ENCODE results near the gene ANAPC7.
"Not testable (repeated sequence)": the region's sequence is repeated elsewhere in the genome, so short reads cannot be mapped to it uniquely, and the experiment has no call there.

The ANAPC7 gene

GRCh38 chr12:110343114-110343513, 60.4 kb downstream of the ANAPC7 start:
- no peak for ATAC-seq
- TF ChIP-seq TCF4 (CRISPR knock-in tag; IDR thresholded peaks at IDR 0.05; ENCODE audit: borderline replicate concordance) = no peak
- TF ChIP-seq SNAI2 (CRISPR knock-in tag; IDR thresholded peaks at IDR 0.05) = no peak
- TF ChIP-seq ZNF8 (CRISPR knock-in tag; IDR thresholded peaks at IDR 0.05) = no peak
- TF ChIP-seq ESRRG (CRISPR knock-in tag; IDR thresholded peaks at IDR 0.05) = no peak
- TF ChIP-seq ZC3H10 (CRISPR knock-in tag; IDR thresholded peaks at IDR 0.05) = no peak
- no peak for TF ChIP-seq ARNTL (CRISPR knock-in tag; IDR thresholded peaks at IDR 0.05; ENCODE audit: borderline replicate concordance, low read depth)
- TF ChIP-seq PPARA (CRISPR knock-in tag; IDR thresholded peaks at IDR 0.05; ENCODE audit: borderline replicate concordance) = no peak
- TF ChIP-seq, protein P1, sequence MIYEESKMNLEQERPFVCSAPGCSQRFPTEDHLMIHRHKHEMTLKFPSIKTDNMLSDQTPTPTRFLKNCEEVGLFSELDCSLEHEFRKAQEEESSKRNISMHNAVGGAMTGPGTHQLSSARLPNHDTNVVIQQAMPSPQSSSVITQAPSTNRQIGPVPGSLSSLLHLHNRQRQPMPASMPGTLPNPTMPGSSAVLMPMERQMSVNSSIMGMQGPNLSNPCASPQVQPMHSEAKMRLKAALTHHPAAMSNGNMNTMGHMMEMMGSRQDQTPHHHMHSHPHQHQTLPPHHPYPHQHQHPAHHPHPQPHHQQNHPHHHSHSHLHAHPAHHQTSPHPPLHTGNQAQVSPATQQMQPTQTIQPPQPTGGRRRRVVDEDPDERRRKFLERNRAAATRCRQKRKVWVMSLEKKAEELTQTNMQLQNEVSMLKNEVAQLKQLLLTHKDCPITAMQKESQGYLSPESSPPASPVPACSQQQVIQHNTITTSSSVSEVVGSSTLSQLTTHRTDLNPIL (CRISPR knock-in tag; IDR thresholded peaks at IDR 0.05; ENCODE audit: low read depth) = no peak
- TF ChIP-seq ZNF565 (CRISPR knock-in tag; conservative IDR thresholded peaks at IDR 0.05; ENCODE audit: low read depth) = no peak
- TF ChIP-seq CSDC2 (CRISPR knock-in tag; IDR thresholded peaks at IDR 0.05) = no peak

- ATAC-seq = no peak
- TF ChIP-seq TCF4 (CRISPR knock-in tag; IDR thresholded peaks at IDR 0.05; ENCODE audit: borderline replicate concordance) = no peak
- TF ChIP-seq CSDC2 (CRISPR knock-in tag; IDR thresholded peaks at IDR 0.05) = no peak
- no peak for TF ChIP-seq ZNF70 (CRISPR knock-in tag; IDR thresholded peaks at IDR 0.05)
- no peak for TF ChIP-seq BACH2 (CRISPR knock-in tag; IDR thresholded peaks at IDR 0.05; ENCODE audit: borderline replicate concordance)
- TF ChIP-seq, protein P1 (CRISPR knock-in tag; IDR thresholded peaks at IDR 0.05; ENCODE audit: low read depth) = no peak
Measured at GRCh38 chr12:110342157-110342556, 61.4 kb downstream of the ANAPC7 start.

DNA sequence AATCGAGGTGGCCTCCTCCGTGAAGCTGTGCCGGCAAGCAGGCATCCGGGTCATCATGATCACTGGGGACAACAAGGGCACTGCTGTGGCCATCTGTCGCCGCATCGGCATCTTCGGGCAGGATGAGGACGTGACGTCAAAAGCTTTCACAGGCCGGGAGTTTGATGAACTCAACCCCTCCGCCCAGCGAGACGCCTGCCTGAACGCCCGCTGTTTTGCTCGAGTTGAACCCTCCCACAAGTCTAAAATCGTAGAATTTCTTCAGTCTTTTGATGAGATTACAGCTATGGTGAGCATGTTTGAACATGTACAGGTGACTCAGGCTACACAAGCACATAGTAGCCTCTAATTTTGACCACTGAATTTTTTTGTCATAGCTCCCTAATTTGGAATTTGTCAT, 62.8 kb downstream of the ANAPC7 start:
- TF ChIP-seq ARNTL (CRISPR knock-in tag; IDR thresholded peaks at IDR 0.05; ENCODE audit: borderline replicate concordance, low read depth) = no peak
- TF ChIP-seq, protein P2, sequence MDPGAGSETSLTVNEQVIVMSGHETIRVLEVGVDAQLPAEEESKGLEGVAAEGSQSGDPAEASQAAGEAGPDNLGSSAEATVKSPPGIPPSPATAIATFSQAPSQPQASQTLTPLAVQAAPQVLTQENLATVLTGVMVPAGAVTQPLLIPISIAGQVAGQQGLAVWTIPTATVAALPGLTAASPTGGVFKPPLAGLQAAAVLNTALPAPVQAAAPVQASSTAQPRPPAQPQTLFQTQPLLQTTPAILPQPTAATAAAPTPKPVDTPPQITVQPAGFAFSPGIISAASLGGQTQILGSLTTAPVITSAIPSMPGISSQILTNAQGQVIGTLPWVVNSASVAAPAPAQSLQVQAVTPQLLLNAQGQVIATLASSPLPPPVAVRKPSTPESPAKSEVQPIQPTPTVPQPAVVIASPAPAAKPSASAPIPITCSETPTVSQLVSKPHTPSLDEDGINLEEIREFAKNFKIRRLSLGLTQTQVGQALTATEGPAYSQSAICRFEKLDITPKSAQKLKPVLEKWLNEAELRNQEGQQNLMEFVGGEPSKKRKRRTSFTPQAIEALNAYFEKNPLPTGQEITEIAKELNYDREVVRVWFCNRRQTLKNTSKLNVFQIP (CRISPR knock-in tag; IDR thresholded peaks at IDR 0.05; ENCODE audit: borderline replicate concordance, low read depth) = no peak
- no peak for TF ChIP-seq ZC3H10 (CRISPR knock-in tag; IDR thresholded peaks at IDR 0.05)
- no peak for TF ChIP-seq OSR1 (CRISPR knock-in tag; IDR thresholded peaks at IDR 0.05)
- no peak for ATAC-seq

GRCh38 chr12:110340261-110340660, 63.2 kb downstream of the ANAPC7 start:
- not testable (repeated sequence) for ATAC-seq

DNA sequence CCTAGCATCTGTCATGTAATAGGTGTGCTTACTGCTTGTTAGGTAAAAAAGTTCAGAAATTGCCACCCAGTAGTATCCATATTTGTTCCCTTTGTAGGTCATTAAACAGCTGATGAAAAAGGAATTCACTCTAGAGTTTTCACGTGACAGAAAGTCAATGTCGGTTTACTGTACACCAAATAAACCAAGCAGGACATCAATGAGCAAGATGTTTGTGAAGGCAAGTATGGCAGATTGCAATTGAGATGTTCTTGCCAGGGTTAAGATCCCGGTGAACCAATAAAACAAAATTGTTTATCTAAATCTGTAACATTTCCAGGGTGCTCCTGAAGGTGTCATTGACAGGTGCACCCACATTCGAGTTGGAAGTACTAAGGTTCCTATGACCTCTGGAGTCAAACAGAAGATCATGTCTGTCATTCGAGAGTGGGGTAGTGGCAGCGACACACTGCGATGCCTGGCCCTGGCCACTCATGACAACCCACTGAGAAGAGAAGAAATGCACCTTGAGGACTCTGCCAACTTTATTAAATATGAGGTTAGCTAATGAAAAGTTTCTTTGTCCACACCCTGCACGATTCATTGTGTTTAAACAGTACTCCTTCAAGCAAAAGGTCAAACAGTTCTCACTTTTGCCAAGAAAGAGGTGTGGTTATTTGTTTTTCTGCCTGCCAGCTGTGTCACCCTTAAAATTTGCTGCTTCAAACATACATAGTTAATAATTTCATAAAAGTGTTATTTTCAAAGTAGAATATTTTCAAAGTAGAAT, 64.1 kb downstream of the ANAPC7 start:
- TF ChIP-seq ISL1 (CRISPR knock-in tag; IDR thresholded peaks at IDR 0.05) = no peak
- TF ChIP-seq ZNF8 (CRISPR knock-in tag; IDR thresholded peaks at IDR 0.05) = no peak
- no peak for TF ChIP-seq BACH2 (CRISPR knock-in tag; IDR thresholded peaks at IDR 0.05; ENCODE audit: borderline replicate concordance)
- no peak for TF ChIP-seq CSDC2 (CRISPR knock-in tag; IDR thresholded peaks at IDR 0.05)
- TF ChIP-seq ZNF70 (CRISPR knock-in tag; IDR thresholded peaks at IDR 0.05) = no peak
- no peak for ATAC-seq

GRCh38 chr12:110338754-110339153, 64.8 kb downstream of the ANAPC7 start:
- peak; percentile 43; the same call in 2 of the 3 replicates for ATAC-seq
- TF ChIP-seq ZFP3 (CRISPR knock-in tag; IDR thresholded peaks at IDR 0.05) = no peak
- TF ChIP-seq ZFP30 (CRISPR knock-in tag; IDR thresholded peaks at IDR 0.05) = no peak
- TF ChIP-seq, protein P2 (CRISPR knock-in tag; IDR thresholded peaks at IDR 0.05; ENCODE audit: borderline replicate concordance, low read depth) = no peak
- TF ChIP-seq ZNF565 (CRISPR knock-in tag; conservative IDR thresholded peaks at IDR 0.05; ENCODE audit: low read depth) = no peak
- no peak for TF ChIP-seq ZNF8 (CRISPR knock-in tag; IDR thresholded peaks at IDR 0.05)
- no peak for TF ChIP-seq TCF4 (CRISPR knock-in tag; IDR thresholded peaks at IDR 0.05; ENCODE audit: borderline replicate concordance)
- TF ChIP-seq OSR1 (CRISPR knock-in tag; IDR thresholded peaks at IDR 0.05) = no peak
- no peak for TF ChIP-seq GLIS3 (CRISPR knock-in tag; IDR thresholded peaks at IDR 0.05)
- TF ChIP-seq ARNTL (CRISPR knock-in tag; IDR thresholded peaks at IDR 0.05; ENCODE audit: borderline replicate concordance, low read depth) = no peak
- no peak for TF ChIP-seq TOX (CRISPR knock-in tag; IDR thresholded peaks at IDR 0.05; ENCODE audit: borderline replicate concordance)
- no peak for TF ChIP-seq ZC3H10 (CRISPR knock-in tag; IDR thresholded peaks at IDR 0.05)
- no peak for TF ChIP-seq BACH2 (CRISPR knock-in tag; IDR thresholded peaks at IDR 0.05; ENCODE audit: borderline replicate concordance)
- TF ChIP-seq PPARA (CRISPR knock-in tag; IDR thresholded peaks at IDR 0.05; ENCODE audit: borderline replicate concordance) = no peak
- no peak for TF ChIP-seq SNAI2 (CRISPR knock-in tag; IDR thresholded peaks at IDR 0.05)
- TF ChIP-seq, protein P3, sequence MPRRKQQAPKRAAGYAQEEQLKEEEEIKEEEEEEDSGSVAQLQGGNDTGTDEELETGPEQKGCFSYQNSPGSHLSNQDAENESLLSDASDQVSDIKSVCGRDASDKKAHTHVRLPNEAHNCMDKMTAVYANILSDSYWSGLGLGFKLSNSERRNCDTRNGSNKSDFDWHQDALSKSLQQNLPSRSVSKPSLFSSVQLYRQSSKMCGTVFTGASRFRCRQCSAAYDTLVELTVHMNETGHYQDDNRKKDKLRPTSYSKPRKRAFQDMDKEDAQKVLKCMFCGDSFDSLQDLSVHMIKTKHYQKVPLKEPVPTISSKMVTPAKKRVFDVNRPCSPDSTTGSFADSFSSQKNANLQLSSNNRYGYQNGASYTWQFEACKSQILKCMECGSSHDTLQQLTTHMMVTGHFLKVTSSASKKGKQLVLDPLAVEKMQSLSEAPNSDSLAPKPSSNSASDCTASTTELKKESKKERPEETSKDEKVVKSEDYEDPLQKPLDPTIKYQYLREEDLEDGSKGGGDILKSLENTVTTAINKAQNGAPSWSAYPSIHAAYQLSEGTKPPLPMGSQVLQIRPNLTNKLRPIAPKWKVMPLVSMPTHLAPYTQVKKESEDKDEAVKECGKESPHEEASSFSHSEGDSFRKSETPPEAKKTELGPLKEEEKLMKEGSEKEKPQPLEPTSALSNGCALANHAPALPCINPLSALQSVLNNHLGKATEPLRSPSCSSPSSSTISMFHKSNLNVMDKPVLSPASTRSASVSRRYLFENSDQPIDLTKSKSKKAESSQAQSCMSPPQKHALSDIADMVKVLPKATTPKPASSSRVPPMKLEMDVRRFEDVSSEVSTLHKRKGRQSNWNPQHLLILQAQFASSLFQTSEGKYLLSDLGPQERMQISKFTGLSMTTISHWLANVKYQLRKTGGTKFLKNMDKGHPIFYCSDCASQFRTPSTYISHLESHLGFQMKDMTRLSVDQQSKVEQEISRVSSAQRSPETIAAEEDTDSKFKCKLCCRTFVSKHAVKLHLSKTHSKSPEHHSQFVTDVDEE (CRISPR knock-in tag; IDR thresholded peaks at IDR 0.05) = no peak
- TF ChIP-seq, protein P1 (CRISPR knock-in tag; IDR thresholded peaks at IDR 0.05; ENCODE audit: low read depth) = no peak
- no peak for TF ChIP-seq CSDC2 (CRISPR knock-in tag; IDR thresholded peaks at IDR 0.05)
